B cell (primary cell): ENCODE measurements around the gene C1QA. TPM values are rescaled to one million over a fixed set of nuclear protein-coding genes. Genes with fewer than 3 reads are reported as not detected.

ENCODE experiments used
- ATAC-seq: fragments of 200-7000 bp; cut with Tn5 transposase; one replicate; pipeline ENCODE4 v1.10.0; 2021; ENCODE audit warnings: low read depth, mild to moderate bottlenecking, moderate number of reproducible peaks, moderate library complexity
- CTCF ChIA-PET: fragments of 350-600 bp; sonication (Branson Sonifier 250); formaldehyde crosslinking; loops from one replicate; lab custom pipeline; 2021; ENCODE audit warnings: antibody characterized with exemption, inconsistent platforms; lab: Charles Lee
- POLR2A ChIA-PET: fragments of 350-600 bp; sonication (Branson Sonifier 250); formaldehyde crosslinking; loops from one replicate; lab custom pipeline; 2021; ENCODE audit warnings: antibody characterized with exemption; lab: Charles Lee
- DNase-seq: peaks from one replicate; pipeline ENCODE4 v3.0.0; 2013
- H2AFZ ChIP-seq: 2 replicates; pipeline ENCODE4 v1.6.1; 2012; ENCODE audit warnings: mild to moderate bottlenecking, low read depth, low read length; ENCODE audit not compliant: insufficient read depth, poor library complexity, severe bottlenecking
- H3K27ac ChIP-seq, 2 donors: 1 replicate in 1 of 2; 2 replicates in 1 of 2; pipeline ENCODE4 v1.5.1; 2012 to 2013; ENCODE audit warnings: low read length in 2 of 2, mild to moderate bottlenecking in 2 of 2, moderate library complexity in 1 of 2
- H3K27me3 ChIP-seq, 4 experiments: fragments of 200-600 bp in 1 of 4; sonication (generic) in 1 of 4; replicated peaks in 1 of 4; 1 replicate in 2 of 4; 2 replicates in 2 of 4; pipeline versions ENCODE4 v1.6.1 to v1.7.0; 2013 to 2016; ENCODE audit warnings: low read length in 3 of 4, mild to moderate bottlenecking in 2 of 4, mixed read lengths in 1 of 4, moderate library complexity in 1 of 4; ENCODE audit not compliant: insufficient read depth in 4 of 4, control insufficient read depth in 3 of 4; ENCODE audit errors: control extremely low read depth in 1 of 4
- H3K36me3 ChIP-seq, 2 experiments: replicated peaks in 1 of 2; 1 replicate in 1 of 2; 2 replicates in 1 of 2; pipeline versions ENCODE4 v1.6.1 to v1.7.1; 2013; ENCODE audit warnings: low read length in 1 of 2; ENCODE audit not compliant: insufficient read depth in 2 of 2, control insufficient read depth in 1 of 2; ENCODE audit errors: control extremely low read depth in 1 of 2, extremely low read depth in 1 of 2
- H3K4me1 ChIP-seq, 2 donors: fragments of 200-600 bp in 1 of 2; sonication (generic) in 1 of 2; 1 replicate in 1 of 2; 2 replicates in 1 of 2; pipeline versions ENCODE4 v1.5.1 to v1.6.1; 2013 to 2017; ENCODE audit warnings: low read length in 2 of 2; ENCODE audit not compliant: control insufficient read depth in 2 of 2, insufficient read depth in 2 of 2
- H3K4me2 ChIP-seq: replicated peaks from 2 replicates; pipeline ENCODE3; 2012; ENCODE audit warnings: mild to moderate bottlenecking, low read depth, low read length; ENCODE audit not compliant: poor library complexity, severe bottlenecking
- H3K4me3 ChIP-seq, 5 experiments: fragments of 200-600 bp in 1 of 5; sonication (generic) in 1 of 5; 1 replicate in 3 of 5; 2 replicates in 2 of 5; pipeline versions ENCODE4 v1.5.1 to v1.7.0; 2011 to 2016; ENCODE audit warnings: low read length in 4 of 5, mild to moderate bottlenecking in 4 of 5, low read depth in 2 of 5, control low read depth in 1 of 5, moderate library complexity in 1 of 5; ENCODE audit not compliant: insufficient read depth in 1 of 5; ENCODE audit errors: control extremely low read depth in 1 of 5, extremely low read depth in 1 of 5
- H3K79me2 ChIP-seq: fragments of 200-600 bp; sonication (generic); one replicate; pipeline ENCODE4 v1.6.0; 2016; ENCODE audit warnings: low read length; ENCODE audit not compliant: control insufficient read depth, insufficient read depth
- H3K9ac ChIP-seq: fragments of 200-600 bp; sonication (generic); 2 replicates; pipeline ENCODE4 v1.6.1; 2017; ENCODE audit warnings: mild to moderate bottlenecking, low read length, moderate library complexity
- H3K9me3 ChIP-seq, 3 donors: one replicate each; pipeline versions ENCODE4 v1.6.1 to v1.7.1; 2013; ENCODE audit warnings: low read length in 2 of 3; ENCODE audit not compliant: control insufficient read depth in 2 of 3, insufficient read depth in 1 of 3; ENCODE audit errors: control extremely low read depth in 1 of 3
- H4K20me1 ChIP-seq: 2 replicates; pipeline ENCODE4 v1.6.0; 2012; ENCODE audit warnings: mild to moderate bottlenecking, low read length; ENCODE audit not compliant: insufficient read depth, control insufficient read depth, poor library complexity, severe bottlenecking
- H3K27ac Mint-ChIP-seq: one replicate; pipeline ENCODE4 v1.8.0; 2021; ENCODE audit warnings: mixed read lengths
- H3K27me3 Mint-ChIP-seq: one replicate; pipeline ENCODE4 v1.8.0; 2021; ENCODE audit warnings: mixed read lengths
- H3K4me1 Mint-ChIP-seq: one replicate; pipeline ENCODE4 v1.8.0; 2021; ENCODE audit warnings: mixed read lengths
- H3K4me3 Mint-ChIP-seq: one replicate; pipeline ENCODE4 v1.8.0; 2021; ENCODE audit warnings: mixed read lengths
- H3K9me3 Mint-ChIP-seq: one replicate; pipeline ENCODE4 v1.8.0; 2022; ENCODE audit warnings: mixed read lengths; ENCODE audit not compliant: insufficient read depth
- CTCF ChIP-seq: fragments of 200-600 bp; IDR thresholded peaks from one replicate; pipeline ENCODE4 v1.8.0; 2022; ENCODE audit warnings: antibody characterized with exemption, mild to moderate bottlenecking
- EZH2 ChIP-seq: IDR thresholded peaks from 2 replicates; pipeline ENCODE4 v1.6.1; 2012; ENCODE audit warnings: borderline replicate concordance, low read depth, mild to moderate bottlenecking, moderate library complexity, low read length; ENCODE audit not compliant: insufficient read depth, poor library complexity, severe bottlenecking
- WGBS: methylation state at CpG from one replicate; pipeline ENCODE4 v1.1.5; 2013; ENCODE audit warnings: missing lambda C conversion rate; ENCODE audit not compliant: insufficient coverage; 5-methylcytosine and 5-hydroxymethylcytosine counted together
- intact Hi-C: fragments of 100-400 bp; cut with micrococcal nuclease; formaldehyde crosslinking; loops from one replicate; pipeline ENCODE4 v1.10.0; 2022
- polyA plus RNA-seq: library from polyadenylated mRNA; depleted of rRNA; stranded (reverse); fragments of >200 nt; gene quantifications from 2 replicates; pipeline ENCODE4 v1.2.3, GENCODE V29; 2012
- total RNA-seq, 2 donors: library from RNA; stranded (reverse); fragments of 120-200 nt in 1 of 2; gene quantifications; 1 replicate in 1 of 2; 2 replicates in 1 of 2; pipeline versions ENCODE4 v1.2.3 to v1.2.4, GENCODE V29; 2013 to 2022

C1QA gene
- total and polyA plus RNA-seq, 2 donors (not counting 1 experiment from before 2014, with no cell fraction given), result 0.16 TPM; not detected in 1

- POLR2A ChIA-PET, result no interaction called here
- Mint-ChIP-seq H3K9me3 (no peaks in the 10 kb centered on the region), H3K4me3 (no peak within 1 kb of the TSS), H3K27me3 (peaks cover 21% of the 10 kb centered on the region), H3K4me1 (no peaks in the 10 kb centered on the region), H3K27ac (no peak within 1 kb of the TSS)
- Histone ChIP-seq H3K79me2 (no peaks in the 10 kb centered on the region), H3K27me3 (no peaks in the 10 kb centered on the region), H4K20me1 (no peaks in the 10 kb centered on the region), H3K4me1 (no peaks in the 10 kb centered on the region), H3K36me3 (no peaks in the 10 kb centered on the region), H3K9ac (no peak within 1 kb of the TSS), H3K9me3 (no peaks in the 10 kb centered on the region), H3K27ac (no peak within 1 kb of the TSS), H3K4me2 (no peak within 1 kb of the TSS), H3K4me3 (no peak within 1 kb of the TSS), H2AFZ (no peak within 1 kb of the TSS)
- ATAC-seq (no peak), DNase-seq (no peak)
- 83% methylated on average over 11 of the region's 13 CpGs for WGBS
- intact Hi-C loops, result no loop called here
- TF ChIP-seq CTCF (no peak), EZH2 (no peak)
- CTCF ChIA-PET, result no interaction called here
Measured at GRCh38 chr1:22652881-22653316, 16.5 kb downstream of the C1QA start, which contains the start of gene C1QB. Gene C1QB (plus strand): TSS chr1:22653236. CDS start chr1:22659463, 6,227 bp downstream.

- Mint-ChIP-seq H3K27me3 (peaks cover 16% of the 10 kb centered on the region), H3K4me1 (no peaks in the 10 kb centered on the region), H3K9me3 (no peaks in the 10 kb centered on the region), H3K27ac (no peak overlapping the region), H3K4me3 (no peak overlapping the region)
- H4K20me1 ChIP-seq, result no peaks in the 10 kb centered on the region
- WGBS, result 65% methylated on average over 4 of the region's 5 CpGs
- no peak overlapping the region for H3K4me2 ChIP-seq
- intact Hi-C loops, result no loop called here
- no peak overlapping the region for H2AFZ ChIP-seq
- DNase-seq (no peak), ATAC-seq (no peak)
- no peaks in the 10 kb centered on the region for H3K9me3 ChIP-seq
- H3K79me2 ChIP-seq, result no peaks in the 10 kb centered on the region
- no peak overlapping the region for H3K27ac ChIP-seq
- no peak overlapping the region for H3K4me3 ChIP-seq
- H3K36me3 ChIP-seq, result no peaks in the 10 kb centered on the region
- no peak overlapping the region for H3K9ac ChIP-seq
- TF ChIP-seq CTCF (no peak), EZH2 (no peak)
- POLR2A ChIA-PET, result no interaction called here
- H3K4me1 ChIP-seq, result no peaks in the 10 kb centered on the region
- no peaks in the 10 kb centered on the region for H3K27me3 ChIP-seq
- CTCF ChIA-PET, result no interaction called here
Measured at GRCh38 chr1:22654692-22655091, 18.3 kb downstream of the C1QA start.
